Stimulated activated CD4-positive, alpha-beta T cell treated with anti-CD3 and anti-CD28 coated beads, Interleukin-1b, Interleukin-23, amount 100 ng/mL, for 48 hours (primary cell): ENCODE data around the gene ASB7.

Source experiments
- DNase-seq: peaks from one replicate; pipeline ENCODE4 v3.0.0-alpha.2; 2020

ASB7 gene

DNA sequence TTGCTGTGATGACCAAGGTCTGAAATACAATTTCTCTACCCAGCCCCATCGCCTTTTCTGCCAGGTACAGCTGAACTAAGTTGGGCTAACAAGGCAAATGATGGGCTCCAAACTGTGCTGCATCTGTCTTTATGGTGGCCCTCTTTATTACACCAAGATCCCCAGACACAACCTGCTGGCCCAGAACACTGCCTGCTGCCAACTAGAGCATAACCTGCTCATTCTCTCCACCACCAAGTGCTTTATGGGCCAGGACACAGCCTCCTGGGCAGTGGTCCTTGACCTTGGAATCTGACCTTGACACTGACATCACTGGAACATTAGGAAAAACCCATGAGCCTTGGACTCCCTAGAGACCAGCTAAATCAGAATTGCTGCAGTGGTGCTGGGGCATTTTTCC lies 3.7 kb upstream of the ASB7 start:
- DNase-seq, result no peak

DNA sequence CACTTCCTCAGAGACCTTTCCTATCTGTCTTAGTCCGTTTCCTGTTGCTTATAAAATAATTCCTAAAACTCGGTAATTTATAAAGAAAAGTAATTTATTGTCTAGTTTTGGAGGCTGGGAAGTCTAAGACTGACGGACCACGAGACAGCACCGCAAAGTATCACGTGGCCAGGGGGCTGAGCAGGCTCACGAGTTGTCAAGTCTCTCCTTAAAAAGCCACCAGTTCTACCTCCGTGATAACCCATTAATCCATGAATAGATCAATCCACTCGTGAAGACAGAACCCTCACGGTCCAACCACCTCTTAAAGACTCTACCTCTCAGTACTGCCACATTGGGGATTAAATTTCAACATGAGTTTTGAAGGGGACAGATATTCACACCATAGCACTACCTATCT lies 1.2 kb upstream of the ASB7 start:
- DNase-seq, result peak; percentile 50

DNA sequence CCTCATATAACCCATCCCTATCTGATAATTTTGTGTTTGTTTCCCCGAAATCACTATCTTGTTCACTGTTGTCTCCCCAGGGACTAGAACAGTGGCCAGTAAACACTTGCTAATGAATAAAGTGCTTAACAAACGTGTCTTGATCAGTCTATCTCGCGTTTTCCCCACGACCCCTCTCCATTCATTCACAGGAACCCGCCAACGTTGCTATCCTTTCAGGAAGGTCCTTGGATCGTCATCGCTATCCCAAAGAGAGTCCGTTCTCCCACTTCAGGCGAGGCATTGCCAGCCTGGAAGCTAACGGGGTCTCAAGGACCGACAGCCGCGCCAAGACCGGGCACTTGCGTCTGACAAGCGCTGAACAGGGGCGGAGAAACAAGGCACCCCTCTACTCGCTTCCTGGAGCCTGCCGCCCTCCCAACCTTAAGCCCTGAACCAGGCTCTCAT lies 749 bp upstream of the ASB7 start:
- no peak for DNase-seq

DNA sequence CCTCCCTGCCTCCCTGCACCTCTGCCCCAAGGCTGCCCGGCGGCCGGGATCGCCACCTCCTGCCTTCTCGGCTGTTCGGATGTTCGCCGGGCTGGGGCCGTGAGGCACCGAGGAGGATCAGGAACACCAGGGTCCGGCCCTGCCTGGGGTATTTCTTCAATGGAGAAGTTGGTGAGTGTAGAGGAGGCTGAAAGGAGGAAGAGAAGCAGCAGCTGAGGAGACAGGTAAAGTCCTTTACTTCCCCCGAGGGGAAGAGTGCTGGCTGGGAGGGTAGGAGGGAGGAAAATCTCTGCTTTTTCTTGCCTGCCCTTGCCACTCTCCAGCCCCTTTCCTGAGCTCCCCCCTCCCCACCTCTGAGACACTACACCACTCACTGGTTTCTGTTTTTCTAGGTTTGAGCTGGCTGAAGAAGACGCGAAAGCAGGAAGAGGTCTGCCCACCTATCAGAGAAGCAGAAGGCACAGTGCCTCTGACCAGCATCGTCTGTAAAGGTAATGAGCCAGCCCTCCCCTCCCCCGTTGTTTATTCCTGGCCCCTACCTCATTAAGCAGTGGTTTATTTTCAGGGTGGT lies 519 bp downstream of the ASB7 start:
- peak; percentile 64 for DNase-seq

DNA sequence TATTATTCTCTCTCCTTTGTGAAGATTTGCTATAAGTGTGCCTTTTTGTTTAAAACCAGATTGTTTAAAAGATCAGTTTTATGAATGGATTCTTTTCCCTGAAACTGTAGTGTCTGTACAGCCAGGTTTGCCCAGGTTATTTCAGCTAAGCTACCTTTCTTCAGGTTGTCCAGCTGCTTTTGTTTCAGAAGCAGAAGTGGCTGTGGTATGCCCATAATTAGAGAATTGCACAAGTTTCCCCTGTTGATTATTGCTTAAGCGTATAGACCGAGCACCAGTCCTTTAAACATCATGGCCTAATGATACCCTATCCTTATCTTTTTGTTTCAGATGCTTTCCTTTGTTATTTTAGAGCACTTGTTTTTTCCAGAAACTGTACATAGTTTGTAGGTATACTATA lies 10.2 kb downstream of the ASB7 start:
- no peak for DNase-seq

DNA sequence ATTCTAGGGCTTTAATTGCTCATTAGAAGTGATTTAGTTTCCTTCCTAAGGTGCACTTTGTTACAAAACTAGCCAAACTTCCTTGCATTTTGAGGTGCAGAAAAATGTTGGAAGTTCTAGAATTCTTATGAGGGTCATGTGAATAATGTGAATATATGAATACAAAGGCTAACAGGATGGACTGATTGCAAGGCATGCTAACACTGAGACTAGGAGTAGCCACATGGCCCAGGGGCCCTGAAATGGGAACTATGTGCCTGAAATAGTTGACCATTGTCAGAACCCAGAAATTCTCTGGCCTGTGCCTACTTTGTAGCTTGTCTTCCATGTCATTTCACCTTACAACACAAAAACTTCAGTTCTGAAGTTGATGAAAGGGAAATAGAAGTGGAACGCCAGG lies 10.8 kb downstream of the ASB7 start:
- no peak for DNase-seq

DNA sequence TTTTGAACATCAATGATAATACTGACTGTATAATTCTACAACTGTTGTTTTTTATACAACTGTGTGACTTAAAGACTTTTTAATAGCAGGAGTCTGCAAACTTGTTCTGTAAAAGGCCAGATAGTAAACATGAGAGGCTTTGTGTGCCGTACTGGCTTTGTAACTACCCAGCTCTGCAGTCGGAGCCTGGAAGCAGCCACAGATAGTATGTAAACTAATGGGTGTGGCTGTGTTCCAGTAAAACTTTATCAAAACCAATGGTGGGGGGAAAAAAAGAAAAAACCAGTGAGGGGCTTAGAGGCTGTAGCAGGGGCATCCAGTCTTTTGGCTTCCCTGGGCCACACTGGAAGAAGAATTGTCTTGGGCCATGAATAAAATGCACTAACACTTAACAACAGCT lies 11.9 kb downstream of the ASB7 start:
- DNase-seq, result no peak

DNA sequence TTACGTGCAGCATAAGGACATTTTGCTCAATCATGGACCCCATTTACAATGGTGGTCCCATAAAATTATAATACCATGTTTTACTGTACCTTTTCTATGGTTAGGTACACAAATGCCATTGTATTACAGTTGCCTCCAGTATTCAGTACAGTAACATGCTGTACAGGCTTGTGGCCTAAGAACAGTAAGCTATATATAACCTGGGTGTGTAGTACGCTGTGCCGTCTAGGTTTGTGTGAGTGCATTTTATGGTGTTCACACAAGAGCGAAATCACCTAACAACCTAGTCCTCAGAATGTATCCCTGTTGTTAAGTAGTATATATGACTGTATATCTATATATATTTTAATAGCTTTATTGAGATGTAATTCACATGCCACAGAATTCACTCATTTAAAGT lies 12.5 kb downstream of the ASB7 start:
- no peak for DNase-seq

DNA sequence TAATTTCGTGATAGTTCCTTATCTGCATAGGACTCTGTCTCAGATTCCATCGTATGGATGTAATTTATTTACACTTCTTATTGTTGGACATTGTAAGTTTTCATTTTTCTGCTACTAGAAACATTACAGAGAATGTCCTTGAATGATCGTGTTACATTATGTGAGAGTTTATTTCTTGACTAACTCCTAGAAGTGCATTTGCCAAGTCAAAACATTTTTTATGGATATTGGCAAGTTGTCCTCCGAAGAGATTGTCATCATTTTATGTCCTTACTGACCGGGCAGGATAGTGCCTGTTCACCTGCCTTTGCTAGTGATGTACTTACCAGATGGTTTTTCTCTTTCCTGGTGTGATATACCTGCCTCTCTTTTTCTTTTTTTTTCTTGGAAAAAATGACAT lies 13.4 kb downstream of the ASB7 start:
- no peak for DNase-seq

DNA sequence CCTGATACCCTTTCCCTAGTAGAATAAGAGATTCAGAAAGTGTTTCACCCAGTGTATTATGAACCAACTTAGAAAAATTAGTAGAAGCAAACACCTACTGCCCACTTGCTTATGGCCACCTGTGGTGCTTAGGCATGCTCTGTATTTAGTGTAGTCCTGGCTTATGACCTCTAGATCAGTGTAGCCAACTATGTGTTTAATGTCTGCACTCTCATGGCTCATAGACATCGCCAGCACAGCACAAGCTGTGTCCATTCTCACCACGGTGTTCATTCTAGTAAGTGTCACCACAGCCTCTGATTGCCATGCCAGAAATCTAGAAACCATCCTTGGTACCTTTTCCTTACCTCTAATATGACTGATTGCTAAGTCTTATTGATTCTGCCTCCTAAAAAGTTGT lies 14.3 kb downstream of the ASB7 start:
- DNase-seq, result no peak

DNA sequence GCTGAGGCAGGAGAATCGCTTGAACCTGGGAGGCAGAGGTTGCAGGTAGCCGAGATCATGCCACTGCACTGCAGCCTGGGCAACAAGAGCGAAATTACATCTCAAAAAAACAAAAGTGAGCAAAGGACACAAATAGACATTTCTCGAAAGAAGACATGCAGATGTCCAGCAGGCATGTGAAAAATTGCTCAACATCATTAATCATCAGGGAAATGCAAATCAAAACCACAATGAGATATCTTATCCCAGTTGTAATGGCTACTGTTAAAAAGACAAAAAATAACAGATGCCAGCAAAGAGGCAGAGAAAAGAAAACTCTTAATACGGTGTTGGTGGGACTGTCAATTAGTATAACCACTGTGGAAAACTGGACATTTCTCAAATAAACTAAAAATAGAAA lies 20.9 kb downstream of the ASB7 start:
- no peak for DNase-seq

DNA sequence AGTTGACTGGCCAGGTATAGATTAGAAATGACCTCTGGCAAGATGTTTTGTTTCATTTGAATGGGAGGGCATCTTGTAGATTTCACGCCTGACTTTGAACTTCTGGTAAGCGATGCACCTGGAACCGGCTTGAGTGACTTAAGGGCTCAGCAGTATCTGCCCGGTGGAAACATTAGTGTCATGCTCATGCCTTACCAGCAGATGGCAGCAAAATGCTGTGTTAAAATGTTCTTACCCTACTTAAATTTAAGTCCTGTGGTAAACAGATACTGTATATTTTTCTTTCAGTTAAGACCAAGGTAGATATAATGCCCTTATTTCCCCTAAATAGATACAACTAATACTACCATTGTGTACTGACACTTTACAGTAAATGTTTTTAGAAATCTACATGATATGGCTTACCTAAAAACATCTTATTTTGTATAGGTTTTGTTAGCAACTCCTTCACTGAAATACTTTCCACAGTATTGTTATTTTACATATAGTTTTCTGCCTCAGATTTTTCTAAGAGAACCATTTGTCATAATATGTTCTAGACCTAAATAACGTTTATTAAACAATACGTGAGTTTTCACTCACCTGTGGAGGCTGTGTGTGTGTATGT lies 25.5 kb downstream of the ASB7 start:
- peak; percentile 58 for DNase-seq

DNA sequence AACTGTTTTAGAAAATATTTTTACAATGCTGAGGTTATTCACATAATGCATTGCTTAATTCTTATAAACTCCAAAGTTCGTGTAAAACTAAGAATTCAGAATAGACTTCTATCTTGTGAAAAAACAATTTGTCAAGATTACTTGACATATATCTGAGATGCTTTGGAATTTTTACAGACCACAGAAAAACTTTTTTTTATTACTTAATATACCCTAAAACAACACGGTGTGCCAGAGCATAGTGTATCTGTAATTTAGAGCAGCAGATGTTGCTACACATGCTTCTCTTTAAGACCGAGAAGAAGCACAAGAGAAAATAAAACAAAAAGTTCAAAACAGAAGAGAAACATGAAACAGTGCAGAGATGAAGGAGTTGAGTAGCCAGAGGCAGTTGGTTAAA lies 26.4 kb downstream of the ASB7 start:
- DNase-seq, result no peak

DNA sequence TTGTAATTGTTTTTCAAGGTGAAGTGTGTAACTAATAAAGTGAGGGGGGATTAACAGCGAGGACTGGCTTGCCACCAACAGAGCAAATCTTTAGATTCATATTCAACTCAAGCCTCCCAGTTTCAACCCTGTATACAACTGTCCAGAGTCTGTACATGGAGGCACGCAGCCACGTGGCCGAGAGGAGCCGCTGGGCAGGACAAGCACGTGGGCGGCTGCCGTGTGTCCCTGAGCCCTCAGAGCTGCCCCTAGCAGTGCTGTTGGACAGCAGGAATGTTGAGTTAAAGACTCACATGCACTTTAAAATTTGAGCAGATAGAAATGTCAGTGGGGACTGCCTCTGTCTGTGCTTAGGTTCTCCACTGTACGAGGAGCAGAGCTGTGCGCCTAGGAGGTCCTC lies 29.4 kb downstream of the ASB7 start:
- DNase-seq, result no peak

DNA sequence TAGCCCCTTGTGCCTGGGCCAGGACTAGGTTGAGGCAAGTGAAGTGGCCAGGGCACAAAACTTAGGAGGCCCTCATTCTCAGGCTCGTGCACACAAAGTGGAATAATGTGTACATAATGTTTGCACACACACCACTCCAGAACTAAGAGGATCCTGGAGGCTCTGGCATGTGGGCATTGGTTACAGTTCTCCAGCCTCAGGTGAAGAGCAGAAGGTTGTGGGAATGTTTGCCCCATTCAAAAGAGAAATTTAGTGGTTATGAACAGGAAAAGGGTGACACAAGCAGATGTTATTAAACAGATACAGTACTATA lies 31.3 kb downstream of the ASB7 start:
- no peak for DNase-seq

DNA sequence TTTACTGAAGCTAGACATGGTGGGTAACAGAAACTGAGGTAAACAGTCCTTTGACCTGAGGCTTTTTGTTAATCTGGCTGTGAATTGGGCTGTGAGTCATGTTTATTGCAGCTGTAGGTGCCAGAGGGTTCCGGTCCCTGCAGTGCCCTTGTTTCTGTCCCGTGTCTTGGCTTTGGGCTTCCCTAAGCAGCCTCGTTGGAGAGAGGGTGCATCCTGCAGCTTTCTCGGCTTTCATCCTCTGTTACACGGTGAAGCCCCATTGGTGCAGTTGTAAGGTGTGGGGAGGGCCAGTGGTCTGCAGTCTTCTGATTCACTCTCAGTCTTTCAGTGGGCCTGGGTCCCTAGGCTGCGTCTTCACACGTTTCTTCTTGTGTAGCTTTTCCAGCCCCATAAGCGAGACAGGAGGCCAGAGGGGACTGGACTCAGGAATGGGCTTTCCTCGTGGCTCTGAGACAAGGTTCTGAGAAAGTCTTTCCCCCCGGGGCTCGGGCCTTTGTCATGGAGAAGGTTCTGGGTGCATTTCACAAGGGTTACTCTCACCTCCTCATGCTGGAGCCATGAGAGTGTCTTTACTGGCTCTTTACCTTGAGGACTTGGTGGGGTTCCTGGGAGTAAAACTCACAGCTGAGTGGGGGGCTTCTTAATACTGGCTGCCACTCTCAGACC lies 33.1 kb downstream of the ASB7 start:
- DNase-seq, result no peak

DNA sequence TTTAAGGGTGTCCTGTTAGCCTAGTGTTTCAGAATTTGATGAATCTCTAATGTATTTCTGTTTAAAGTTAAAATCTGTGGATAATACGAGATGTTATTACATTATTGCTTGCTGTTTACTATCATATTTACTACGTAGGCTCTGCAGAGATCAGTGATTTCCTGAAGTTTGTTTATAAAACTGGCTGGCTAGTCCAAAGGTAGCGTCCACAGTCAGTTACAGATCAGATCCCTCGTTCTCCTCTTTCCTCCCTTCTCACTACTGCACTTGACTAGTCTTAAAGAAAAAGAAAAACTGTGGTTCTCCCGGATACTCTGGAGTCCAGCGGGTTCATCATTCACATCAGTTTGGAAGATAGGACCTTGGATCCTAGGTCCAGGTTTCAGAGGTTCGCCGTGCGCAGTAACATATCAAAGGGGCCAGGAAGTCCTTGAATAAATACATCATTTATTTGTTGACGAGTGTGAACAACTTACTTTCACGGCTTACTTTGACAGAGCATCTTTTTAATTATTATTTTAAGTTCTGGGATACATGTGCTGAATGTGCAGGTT lies 35.9 kb downstream of the ASB7 start:
- DNase-seq, result no peak

DNA sequence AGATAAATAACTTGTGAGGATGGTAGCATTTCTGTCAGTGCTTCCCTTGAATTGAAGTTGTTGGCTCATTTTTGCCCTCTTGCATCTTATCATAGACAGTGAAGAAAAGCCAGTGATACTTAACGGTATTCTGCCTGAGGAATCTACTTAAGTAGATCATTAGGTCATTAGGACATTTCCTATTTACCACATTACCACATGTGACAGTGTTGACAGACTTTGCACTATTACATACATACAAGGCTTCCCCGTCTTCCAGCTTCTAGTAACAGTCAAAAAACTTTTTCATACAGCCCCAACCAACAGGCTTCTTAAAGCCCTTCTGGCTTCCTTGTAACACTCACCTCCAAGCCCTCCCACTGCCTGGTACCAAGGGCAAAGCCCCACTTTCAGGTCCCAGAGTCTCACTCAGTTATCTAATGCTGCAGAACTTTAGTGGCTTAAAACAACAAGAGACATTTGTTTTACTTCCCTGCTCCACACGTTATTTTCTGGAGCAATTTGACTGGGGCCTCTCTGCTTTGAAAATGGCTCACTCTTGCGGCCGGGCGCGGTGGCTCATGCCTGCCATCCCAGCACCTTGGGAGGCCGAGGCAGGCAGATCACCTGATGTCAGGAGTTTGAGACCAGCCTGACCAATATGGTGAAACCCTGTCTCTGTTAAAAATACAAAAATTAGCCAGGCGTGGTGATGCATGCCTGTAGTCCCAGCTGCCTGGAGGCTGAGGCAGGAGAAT lies 40.0 kb downstream of the ASB7 start:
- no peak for DNase-seq

DNA sequence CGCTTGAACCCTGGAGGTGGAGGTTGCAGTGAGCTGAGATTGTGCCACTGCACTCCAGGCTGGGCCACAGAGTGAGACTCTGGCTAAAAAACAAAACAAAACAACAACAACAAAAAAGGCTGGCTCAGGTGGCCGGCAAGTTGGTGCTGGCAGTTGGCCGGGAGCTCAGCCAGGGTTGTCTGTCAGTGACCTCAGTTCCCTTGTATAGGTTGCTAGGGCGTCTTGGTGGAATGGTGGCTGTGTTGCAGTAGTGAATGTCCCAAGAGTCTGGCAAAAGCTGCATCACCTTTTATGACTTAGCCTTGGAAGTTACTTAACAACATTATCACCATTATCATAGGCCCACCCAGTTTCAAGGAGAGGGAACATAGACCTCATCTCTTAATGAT lies 40.6 kb downstream of the ASB7 start:
- DNase-seq, result no peak

DNA sequence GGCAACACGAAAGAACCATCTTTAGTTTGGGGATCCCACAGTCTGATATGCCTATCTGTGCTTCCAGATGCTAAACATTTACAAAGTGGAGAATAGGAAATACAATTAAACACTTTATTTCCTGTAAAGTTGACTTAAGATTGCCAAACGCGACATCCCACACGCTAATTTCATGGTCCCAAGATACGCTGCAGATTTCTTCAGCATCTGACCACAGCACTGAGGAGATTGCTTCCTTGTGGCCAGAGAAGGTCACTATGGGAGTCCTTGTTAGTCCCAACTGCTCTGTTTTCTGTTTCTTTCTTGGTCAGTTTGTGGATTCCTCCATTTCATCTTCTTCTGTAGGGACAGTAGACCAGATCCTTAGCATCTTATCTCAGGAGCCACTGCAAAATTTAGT lies 43.3 kb downstream of the ASB7 start:
- no peak for DNase-seq

DNA sequence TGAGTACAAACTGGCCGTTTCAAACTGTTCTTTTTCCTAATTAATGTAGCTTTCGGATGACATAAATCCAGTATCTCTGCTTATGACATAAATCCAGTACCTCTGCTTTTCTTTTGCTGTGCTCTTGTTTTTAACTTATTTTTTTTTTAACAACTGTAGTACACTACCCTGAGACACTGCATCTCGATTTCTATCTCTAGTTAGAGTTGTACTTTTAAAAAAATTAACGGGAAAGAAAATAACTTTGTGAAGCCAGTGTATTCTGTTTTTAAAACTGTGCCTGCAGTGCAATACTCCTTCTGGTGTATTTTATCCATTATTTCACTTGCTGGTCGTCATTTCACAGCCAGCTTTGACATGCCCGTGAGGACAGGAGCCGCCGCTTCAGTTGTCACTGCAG lies 46.6 kb downstream of the ASB7 start:
- DNase-seq, result no peak

DNA sequence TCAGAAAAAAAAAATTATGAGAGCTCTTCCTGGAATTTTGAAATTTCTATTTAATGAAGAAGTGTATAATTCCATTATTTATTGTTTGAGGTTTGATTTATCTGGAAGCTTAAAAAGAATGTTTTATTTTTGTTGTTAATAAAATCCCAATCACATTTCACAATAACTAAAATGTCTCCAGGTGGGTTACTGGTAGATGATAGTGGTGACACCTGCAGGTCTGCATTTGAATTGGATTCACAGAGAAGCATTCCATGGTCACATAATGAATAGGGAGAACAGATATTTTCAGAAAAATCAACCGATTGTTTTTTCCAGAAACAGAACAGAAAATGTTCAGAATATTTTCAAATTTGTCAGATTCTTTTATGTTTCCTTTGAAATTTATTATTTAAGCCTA lies 48.3 kb downstream of the ASB7 start:
- no peak for DNase-seq

DNA sequence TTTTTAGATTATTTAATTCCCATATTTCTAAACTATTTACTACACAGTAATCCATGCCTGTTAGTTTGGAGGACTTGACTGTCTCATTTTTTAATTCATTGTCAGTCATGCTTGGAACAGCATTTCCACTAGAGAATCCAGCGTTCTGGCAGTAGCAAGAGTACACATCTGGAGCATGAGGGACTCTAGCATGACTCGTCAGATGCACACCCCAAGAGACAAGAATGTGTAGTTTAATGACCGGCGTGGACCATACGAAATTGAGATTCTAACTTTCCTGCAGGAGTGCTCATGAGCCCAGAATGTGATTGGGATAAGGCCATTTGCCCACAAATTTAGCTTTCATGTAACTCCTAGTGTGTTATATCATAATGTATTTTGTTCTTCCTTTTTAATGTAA lies 48.9 kb downstream of the ASB7 start:
- DNase-seq, result no peak

DNA sequence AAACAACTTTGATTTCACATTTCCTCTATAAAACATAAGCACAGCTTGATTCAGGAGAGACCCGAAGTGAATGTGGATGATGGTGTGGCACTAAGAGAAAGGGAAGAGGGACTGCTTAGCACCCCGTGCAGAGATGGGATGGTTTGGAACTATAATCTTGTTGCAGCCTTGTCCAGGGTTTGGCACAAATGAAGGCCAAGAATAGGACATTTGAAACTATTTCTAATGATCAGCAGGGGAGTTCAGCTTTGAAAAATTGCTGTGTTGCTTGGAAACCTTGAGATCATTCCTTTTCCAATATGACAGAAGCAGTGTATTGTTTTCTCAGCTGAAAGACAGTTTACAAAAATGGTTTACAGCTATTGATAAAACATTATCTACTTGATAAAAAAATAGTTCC lies 49.7 kb downstream of the ASB7 start:
- no peak for DNase-seq
